GM04503 (cell line): ENCODE data around the gene ADAMTS10.
"Not testable (repeated sequence)": the region's sequence is repeated elsewhere in the genome, so short reads cannot be mapped to it uniquely, and the experiment has no call there.

Experiments used
- DNase-seq: peaks from one replicate; pipeline ENCODE4 v3.0.0-alpha.2; 2012; ENCODE audit warnings: low read depth

The ADAMTS10 gene

DNA sequence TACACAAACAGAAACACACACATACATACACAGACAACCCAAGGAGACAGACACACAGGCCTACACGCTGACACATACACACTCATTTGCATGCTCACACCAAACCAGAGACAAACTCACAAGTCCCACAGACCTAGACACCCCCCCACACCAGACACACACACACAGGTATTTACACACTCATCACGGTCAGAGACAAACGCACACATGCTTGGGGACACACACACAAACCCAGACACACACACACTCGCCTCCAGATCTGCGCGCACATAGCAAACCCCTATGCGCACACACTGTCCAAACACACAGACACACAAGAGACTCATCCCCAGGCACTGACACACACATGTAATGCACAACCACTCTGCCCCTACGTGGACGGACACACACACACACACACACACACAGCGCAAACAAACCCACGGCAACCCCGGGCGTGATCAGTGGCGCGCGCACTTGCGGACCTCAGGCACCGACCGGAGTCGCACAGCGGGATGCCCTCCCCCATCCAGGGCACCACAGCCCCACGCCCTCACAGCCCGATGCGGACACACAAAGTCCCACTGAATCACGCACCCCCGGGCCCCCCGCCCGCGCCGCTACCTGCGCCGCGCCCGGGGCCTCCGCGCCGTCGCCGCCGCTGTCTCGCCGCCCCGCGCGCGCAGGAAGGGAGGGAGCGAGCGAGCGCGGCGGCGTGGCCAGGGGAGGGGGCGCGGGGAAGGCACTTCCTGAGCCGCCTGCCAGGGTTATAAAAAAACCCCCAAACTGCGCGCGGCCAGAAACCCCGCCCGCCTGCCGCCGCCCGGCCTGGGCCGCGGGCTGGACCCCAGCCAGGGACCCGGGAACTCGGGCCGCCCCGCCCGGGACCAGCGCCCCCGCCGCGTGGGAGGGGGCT, at the start of gene ADAMTS10:
TSS of gene ADAMTS10 (minus strand) at position 675 of the 895 bp plus-strand sequence. CDS start 5,005 bp downstream, outside the sequence.
- DNase-seq: no peak

DNA sequence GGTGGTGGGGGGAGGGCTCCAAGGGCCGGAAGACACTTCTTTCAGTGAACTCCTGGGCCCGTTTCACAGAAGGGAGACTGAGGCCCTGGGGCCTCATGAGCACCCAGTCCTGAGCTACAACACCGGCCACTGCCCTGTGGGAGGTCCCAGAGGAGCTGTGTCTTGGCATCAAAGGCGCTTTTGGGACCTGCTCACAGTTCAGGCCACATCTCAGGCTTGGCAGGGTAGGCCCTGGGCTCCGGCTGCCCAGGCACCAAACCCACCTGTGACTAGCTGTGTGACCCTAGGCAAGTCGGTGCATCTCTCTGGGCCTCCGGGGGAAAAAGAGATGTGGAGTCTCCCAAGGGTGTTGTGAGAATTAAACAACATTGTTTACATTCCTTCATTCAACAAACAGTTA, 49.4 kb upstream of the ADAMTS10 start:
- no peak for DNase-seq

DNA sequence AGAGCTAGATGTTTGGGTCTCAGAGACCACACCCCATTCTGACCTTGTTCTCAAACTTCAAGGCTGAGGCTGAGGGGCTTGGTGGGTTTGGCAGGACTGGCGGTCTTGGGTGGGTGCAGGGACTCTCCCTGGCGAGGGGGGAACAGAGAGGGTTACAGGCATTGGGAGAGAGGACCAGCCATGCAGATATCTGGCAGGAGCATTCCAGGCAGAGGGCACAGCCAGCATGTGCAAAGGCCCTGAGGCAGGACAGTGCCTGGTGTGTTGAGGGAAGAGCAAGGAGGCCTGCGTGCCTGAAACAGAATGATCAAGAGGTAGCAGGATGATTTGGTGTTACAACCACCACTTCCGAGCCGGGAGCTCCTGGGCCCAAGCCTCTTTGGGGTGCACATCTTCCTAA, 47.4 kb upstream of the ADAMTS10 start:
- DNase-seq: no peak

DNA sequence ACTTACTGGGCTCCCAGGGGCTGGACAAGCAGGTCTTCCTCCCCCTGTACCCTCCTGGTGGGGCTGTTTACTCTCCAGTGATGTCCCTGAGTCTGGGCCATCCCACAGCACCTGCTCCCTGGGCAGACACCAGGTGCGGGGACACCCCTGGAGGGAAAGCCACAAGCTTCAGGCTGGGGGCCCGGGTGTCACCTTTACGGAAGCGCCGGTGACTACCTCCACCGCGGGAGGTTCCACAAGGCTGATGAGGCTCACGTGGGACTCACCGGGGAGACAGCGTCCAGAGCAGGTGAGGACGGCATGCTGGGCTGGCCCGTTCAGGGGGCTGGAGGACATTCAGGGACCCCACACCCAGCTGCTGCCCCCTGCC, 44.8 kb upstream of the ADAMTS10 start:
- no peak for DNase-seq

DNA sequence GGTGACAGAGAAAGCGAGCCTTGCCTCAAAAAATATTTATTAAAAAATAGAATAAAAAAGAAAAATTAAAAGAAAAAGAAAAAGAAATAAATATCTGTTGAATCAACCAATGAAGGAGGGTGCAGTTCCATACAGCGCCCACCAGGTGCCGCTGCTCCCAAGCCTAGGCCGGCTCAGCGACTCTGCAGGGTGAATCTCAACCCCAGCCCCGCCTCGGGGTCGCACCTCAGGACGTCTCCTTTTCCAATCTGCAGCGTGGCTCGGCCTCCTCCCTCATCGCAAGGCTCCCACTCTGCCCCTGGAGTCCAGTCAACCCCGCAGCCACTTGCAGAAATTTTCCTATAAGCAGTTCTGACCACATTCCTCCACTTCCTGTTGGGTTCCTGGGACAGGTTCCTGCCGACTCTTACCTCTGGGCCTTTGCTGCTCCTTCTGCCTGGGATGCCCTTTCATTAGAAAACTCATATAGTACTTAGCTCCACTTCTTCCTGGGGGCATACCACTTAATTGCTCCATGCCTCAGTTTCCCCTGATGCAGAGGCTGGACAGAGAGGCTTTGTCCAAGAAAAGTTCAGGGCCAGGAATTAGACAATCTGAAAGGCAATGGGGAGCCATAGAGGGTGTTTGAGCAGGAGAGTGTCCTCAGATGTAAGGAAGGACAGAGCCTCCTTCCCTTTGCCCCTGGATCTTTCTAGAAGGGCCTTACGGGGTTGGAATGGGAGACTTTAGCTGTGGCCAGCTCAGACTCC, 44.2 kb upstream of the ADAMTS10 start:
- DNase-seq: no peak

DNA sequence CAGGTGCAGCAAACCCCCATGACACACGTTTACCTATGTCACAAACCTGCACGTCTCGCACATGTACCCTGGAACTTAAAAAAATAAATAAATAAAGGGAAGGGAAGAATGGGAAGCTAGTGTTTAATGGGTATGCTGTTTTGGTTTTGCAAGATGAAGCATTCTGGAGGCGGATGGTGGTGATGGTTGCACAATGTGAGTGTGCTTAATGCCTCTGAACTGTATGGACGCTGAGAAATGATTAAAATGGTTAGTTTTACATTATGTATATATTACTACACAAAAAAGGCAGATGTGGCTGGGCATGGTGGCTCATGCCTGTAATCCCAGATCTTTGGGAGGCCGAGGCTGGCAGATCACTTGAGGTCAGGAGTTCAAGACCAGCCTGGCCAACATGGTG, 37.7 kb upstream of the ADAMTS10 start:
- DNase-seq: no peak

DNA sequence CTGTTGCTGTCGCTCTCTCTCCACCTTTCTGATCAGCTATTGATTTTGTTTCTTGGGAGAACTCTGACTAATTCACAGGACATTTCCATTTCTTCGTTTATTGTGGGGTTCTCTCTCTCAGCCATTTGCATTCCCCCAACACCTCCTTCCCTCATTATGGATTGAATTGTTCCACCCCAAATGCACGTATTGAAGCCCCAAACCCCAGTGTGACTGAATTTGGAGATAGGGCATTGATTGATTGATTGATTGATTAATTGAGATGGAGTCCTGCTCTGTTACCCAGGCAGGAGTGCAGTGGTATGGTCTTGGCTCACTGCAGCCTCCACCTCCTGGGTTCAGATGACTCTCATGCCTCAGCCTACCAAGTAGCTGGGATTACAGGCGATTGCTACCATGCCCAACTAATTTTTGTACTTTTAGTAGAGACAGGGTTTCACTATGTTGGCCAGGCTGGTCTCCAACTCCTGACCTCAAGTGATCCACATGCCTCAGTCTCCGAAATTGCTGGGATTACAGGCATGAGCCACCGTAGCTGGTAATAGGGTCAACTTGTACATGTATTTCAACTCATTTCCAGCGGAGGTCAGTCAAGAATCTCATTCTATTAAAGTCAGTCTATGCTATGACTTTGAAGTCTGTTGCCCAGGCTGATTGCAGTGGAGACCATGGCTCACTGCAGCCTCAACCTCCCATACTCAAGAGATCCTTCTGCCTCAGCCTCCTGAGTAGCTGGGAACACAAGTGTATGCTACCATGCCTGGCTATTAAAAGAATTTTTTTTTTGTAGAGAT, 33.5 kb upstream of the ADAMTS10 start:
- no peak for DNase-seq

DNA sequence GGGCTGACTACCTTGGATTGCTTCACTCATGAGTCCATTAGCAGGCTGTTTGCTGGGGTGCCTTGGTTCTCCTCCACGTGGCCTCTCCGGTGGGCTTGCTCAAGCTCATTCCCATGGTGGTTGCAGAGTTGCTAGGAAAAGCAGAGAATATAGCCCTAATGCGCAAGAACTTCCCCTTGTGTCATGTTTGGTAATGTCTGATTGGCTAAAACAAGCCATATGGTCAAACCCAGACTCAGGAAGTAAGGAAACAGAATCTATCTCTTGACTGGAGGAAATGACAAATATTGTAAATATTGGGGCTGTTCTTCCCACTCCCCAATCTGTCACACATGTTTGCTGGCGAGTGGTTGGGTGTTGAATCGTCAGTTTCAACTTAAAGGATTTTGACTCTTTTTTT, 32.0 kb upstream of the ADAMTS10 start:
- DNase-seq: no peak

DNA sequence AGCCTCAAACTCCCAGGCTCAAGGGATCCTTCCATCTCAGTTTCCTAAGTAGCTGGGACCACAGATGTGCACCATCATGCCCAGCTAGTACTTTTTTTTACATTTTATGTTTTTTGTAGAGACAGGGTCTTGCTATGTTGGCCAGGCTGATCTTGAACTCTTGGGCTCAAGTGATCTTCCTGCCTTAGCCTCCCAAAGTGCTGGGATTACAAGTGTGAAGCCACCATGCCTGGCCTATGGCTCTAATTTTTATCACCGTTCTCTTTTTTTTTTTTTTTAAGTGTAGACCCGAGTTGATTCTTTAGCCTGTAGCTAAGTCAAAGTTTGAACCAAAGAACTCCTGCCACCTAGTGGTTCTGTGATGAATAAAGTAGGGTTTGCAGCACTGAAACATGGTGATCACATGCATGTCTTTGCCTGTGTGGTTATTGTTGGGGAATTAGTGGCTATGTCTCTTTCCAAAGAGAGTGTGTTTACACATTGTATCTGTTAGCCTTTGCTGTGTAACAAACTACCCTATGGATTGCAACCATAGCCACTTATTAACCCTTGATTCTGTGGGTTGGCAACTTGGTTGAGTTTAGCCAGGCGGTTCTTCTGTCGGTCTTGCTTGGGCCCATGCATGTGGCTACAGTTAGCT, 31.5 kb upstream of the ADAMTS10 start:
- no peak for DNase-seq

DNA sequence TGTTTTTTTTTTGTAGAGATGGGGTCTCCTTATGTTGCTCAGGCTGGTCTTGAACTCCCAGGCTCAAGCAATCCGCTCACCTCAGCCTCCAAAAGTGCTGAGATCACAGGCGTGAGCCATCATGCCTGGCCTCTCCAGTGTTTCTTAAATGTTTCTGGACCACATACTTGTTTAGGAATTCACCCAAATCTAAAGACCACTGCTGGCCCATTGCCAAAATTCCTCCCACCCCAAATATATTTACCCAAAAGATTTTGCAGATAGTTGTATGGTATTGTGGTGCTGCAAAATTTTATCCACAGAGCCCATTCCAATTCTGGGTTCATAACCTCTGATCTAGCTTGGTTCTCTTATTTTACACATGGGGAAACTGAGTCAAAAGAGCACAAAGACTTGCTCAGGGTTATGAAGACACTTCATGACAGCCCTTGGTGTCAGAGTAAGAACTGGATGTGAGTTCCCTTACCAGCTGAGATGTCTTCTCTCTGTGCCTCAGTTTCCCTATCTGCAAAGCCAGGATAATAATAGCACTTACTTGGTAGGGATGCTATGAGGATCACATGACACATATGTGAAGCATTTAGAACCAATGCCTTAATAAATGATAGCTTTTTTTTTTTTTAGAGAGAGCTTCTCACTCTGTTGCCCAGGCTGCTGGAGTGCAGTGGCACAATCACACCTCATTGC, 30.8 kb upstream of the ADAMTS10 start:
- no peak for DNase-seq

DNA sequence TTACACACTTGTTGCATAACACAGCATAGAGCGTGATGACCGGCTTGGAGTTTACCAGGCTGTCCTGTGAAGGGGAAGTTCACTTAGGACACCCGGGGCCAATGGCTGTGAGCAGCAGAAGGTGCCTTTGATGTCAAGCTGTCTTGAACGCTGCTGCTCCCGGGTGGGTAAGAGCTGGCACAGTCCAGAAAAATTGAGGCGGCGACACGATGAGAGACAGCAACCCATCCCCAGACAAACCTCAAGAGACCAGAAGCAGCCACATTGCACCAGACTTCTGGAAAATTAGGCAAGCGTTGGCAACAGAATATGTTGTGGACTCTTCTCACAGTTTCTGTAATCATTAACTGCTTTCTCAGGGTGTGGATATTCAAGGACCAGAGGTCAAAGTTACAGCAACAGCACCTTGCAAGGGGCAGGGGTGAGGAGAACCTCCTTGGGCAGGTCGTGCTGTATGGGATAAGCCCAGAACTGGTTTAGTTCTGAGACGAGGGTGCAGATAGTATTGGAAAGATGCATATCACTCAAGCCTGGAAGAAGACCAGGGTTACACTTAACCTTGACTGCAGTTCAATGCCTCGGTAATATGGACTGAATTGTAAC, 30.0 kb upstream of the ADAMTS10 start:
- no peak for DNase-seq

DNA sequence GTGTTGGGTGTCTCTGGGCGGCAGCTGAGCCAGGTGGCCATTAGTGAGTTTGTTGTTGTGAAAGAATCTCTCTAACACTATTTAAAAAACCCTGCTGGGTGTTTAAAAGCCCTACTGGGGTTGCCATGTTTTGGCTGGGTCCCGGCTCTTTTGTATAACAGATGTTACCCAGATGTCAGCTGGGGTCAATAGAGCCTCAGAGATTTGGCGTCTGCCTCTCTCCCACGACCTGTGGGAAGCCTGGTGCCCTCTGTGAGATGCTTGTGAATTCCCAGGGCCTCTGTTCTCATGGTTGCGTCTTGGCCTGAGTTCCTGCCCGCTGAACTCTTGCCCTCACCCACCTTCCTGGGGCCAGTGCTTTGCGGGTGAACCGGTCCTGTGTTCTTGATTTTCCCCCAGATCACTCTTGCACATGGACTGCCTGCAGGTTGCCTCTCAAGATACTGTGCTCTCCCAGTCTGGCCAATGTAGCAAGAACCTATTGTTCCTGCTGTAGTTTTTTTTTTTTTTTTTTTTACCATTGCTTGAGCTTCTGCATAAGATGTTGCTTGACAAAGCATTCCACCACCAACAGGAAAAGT, 29.4 kb upstream of the ADAMTS10 start:
- no peak for DNase-seq

DNA sequence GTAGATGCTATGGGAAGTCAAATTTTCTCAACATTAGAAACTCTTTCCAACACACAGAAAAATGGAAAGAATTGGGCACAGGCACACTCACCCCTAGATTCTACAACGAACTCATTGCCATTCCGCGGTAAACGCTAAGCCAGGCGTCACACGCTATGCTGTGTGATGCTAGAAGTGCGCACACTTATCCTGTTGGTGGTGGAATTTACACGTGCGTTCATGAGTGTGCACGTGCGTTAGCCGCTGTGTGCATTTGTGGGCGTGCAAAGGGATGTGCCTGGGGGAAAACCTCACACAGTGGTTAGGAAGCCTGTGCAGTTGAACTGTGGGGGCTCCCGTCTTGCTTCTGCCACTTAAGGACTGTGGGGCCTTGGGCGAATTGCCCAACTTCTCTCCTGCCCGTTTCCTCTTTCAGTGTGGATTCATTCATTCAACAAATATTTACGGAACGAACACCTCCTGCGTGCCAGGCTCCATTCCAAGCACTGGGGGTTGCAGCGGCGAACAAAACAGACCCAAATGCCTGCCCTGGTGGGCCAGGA, 27.6 kb upstream of the ADAMTS10 start:
- DNase-seq: no peak

DNA sequence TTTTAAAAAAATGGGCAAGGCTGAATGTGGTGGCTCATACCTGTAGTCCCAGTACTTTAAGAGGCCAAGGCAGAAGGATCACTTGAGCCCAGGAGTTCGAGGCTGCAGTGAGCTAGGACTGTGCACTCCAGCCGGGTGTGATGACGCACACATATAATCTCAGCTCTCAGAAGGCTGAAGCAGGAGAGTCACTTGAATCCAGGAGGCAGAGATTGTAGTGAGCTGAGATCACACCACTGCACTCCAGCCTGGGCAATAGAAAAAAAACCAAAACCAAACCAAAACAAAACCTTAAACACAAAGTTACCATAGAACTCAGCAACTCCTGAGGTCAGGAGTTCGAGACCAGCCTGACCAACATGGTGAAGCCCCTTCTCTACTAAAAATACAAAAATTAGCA, 26.6 kb upstream of the ADAMTS10 start:
- DNase-seq: not testable (repeated sequence)

DNA sequence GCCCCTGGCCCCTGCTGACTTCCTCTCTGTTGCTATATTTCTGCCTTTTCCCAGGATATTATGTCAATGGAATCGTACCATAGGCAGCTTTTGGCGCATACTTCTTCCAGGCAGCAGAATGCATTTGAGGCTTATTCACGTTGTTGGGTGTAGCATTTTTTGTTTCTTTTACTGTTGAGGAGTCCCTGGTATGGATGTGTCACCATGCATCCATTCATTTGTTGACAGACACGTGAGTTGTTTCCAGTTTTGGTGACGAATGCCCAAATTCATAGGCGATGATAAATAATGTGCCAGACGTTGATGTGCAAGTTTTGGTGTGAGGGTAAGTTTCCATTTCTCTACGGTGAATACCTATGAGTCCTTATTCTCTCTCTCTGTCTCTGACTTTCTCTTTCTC, 24.9 kb upstream of the ADAMTS10 start:
- peak; percentile 55 for DNase-seq

DNA sequence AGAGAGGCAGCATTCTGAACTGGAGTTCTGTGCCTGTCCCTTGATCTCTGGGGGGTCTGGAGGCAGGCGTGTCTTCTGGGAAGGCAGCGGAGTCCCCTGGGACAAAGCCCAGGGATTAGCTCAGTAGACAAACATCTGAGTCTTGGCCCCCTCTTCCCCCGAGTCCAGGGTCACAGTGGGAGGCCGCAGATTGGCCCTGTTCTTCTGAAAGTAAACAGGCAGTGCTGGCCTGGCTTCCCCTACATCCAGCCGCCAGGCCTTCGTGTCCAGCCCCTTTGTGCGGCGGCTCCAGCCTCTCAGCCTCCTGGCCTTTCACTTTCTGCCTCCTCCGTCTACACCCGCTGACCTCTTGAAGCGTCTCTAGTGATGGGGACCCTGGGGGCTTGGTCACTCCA, 20.9 kb upstream of the ADAMTS10 start:
- no peak for DNase-seq

DNA sequence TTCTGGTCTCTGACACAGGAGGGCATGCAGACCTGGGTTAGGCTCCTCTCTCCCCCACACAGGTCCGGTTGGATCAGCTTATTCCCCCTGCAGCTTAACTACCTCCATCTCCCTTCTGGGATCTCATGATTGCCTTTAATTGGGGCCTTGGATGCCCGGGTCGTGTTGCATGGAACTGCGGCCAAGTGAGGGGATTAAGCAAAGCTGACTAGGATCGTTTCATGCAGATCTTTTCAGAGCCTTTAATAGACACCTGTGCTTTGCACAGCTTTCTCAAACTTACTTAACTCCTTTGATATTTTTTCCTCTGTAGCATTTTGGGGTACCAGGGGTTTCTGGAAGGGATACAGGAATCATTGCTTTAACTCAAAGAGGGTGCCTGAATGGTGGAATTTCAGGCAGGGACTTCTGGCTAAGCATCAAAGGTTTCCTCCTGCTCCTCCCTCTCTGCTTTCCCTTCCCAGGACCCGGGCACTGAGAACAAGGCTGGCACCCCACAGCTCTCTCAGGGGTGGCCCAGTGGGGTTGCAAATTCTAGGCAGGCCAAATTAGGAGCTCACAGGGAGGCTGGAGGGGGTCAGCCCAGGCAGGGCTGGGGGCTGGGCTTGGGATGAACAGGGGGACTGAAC, 20.4 kb upstream of the ADAMTS10 start:
- DNase-seq: no peak

DNA sequence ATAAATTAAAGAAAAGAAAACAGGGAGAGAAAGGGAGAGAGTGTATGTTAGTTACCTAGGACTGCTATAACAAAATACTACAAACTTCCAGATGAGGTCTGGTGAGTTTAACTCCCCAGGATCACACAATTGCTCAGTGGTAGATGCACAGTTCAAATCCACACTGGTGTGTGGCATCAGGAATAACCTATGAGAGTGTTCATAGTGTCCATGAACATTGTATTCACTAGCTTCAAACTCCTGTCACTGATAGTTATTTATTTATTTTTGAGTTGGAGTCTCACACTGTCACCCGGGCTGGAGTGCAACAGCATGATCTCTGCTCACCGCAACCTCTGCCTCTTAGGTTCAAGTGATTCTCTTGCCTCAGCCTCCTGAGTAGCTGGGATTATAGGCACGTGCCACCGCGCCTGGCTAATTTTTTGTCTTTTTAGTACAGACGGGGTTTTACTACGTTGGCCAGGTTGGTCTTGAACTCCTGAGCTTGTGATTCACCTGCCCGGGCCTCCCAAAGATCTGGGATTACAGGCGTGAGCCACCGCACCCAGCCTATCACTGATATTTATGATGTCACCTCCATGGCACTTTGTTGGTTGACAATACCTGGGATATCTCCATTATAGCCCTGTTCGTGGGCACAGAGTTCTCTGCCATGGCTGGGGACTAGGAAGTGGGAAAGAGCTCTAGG, 19.6 kb upstream of the ADAMTS10 start, which contains the start of gene NFILZ:
TSS of gene NFILZ (plus strand) at position 638 of the 688 bp plus-strand sequence. CDS start 46,133 bp downstream, outside the sequence.
- DNase-seq: no peak

DNA sequence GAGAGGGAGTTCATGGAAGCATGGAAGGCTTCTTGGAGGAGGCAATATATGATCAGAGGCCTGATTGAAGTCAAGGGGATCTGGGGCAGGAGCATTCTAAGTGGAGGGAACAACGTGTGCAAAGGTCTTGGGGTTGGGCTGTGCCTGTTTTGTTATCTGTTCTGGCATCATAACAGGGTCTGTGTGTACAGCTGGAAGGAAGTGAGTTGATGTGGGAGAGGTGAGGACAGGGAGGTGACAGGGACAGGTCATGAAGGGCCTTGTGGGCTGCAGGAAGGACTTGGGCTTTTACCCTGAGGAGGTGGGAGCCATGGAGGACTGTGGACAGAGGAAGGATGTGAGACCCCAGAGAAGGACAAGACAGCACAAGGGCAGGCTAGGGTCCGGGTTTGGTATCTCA, 18.7 kb upstream of the ADAMTS10 start:
- no peak for DNase-seq
